Fibroblast of skin of left quadriceps (primary cell): ENCODE results near the gene CCDC74A.
A peak's percentile ranks its signal among the peaks of the same experiment; 100 is the strongest.
"Not testable (repeated sequence)": the region's sequence is repeated elsewhere in the genome, so short reads cannot be mapped to it uniquely, and the experiment has no call there.

Experiments
- DNase-seq, 2 experiments: peaks; one replicate each; pipeline ENCODE4 v3.0.0-alpha.2; 2013; ENCODE audit warnings: low read depth in 2 of 2

The CCDC74A gene

GRCh38 chr2:131527131-131528001, at the start of gene CCDC74A:
CCDC74A (plus strand) TSS chr2:131527888; CDS start chr2:131527971, 83 bp downstream.
- peak; percentile 3 to 21 for DNase-seq

GRCh38 chr2:131478074-131478849, 49.4 kb upstream of the CCDC74A start:
- DNase-seq: not testable (repeated sequence)

- not testable (repeated sequence) for DNase-seq
These were observed 48.7 kb upstream of the CCDC74A start for GRCh38 chr2:131478850-131479461.

GRCh38 chr2:131480351-131480750, 47.3 kb upstream of the CCDC74A start:
- not testable (repeated sequence) for DNase-seq

GRCh38 chr2:131482506-131483155, 45.1 kb upstream of the CCDC74A start:
- DNase-seq: not testable (repeated sequence)

GRCh38 chr2:131483981-131484820, 43.5 kb upstream of the CCDC74A start:
- DNase-seq: not testable (repeated sequence)

- not testable (repeated sequence) for DNase-seq
These were observed 42.7 kb upstream of the CCDC74A start for GRCh38 chr2:131484906-131485460.

GRCh38 chr2:131486201-131486902, 41.3 kb upstream of the CCDC74A start:
- not testable (repeated sequence) for DNase-seq

GRCh38 chr2:131488306-131489205, 39.1 kb upstream of the CCDC74A start:
- DNase-seq: no peak

GRCh38 chr2:131490616-131491468, 36.8 kb upstream of the CCDC74A start:
- not testable (repeated sequence) for DNase-seq

GRCh38 chr2:131491469-131491836, 36.2 kb upstream of the CCDC74A start:
- DNase-seq: not testable (repeated sequence)

- not testable (repeated sequence) for DNase-seq
These were observed 35.7 kb upstream of the CCDC74A start, which contains the start of gene MZT2A for GRCh38 chr2:131492015-131492417. MZT2A (minus strand) TSS chr2:131492397; CDS start chr2:131492376, 21 bp downstream.

- peak; percentile 83 to 84 for DNase-seq
These were observed 35.1 kb upstream of the CCDC74A start for GRCh38 chr2:131492418-131493198.

- no peak for DNase-seq
These were observed 34.3 kb upstream of the CCDC74A start for GRCh38 chr2:131493199-131493968.

GRCh38 chr2:131495506-131495905, 32.2 kb upstream of the CCDC74A start:
- not testable (repeated sequence) for DNase-seq
